Stimulated activated CD4-positive, alpha-beta T cell treated with anti-CD3 and anti-CD28 coated beads, Interleukin-15, amount 100 ng/mL, for 48 hours (primary cell): ENCODE results near the gene B4GALT3.

Experiments
- DNase-seq, 2 donors: peaks; one replicate each; pipeline ENCODE4 v3.0.0-alpha.2; 2020; ENCODE audit warnings: low read depth in 2 of 2

B4GALT3 gene

DNA sequence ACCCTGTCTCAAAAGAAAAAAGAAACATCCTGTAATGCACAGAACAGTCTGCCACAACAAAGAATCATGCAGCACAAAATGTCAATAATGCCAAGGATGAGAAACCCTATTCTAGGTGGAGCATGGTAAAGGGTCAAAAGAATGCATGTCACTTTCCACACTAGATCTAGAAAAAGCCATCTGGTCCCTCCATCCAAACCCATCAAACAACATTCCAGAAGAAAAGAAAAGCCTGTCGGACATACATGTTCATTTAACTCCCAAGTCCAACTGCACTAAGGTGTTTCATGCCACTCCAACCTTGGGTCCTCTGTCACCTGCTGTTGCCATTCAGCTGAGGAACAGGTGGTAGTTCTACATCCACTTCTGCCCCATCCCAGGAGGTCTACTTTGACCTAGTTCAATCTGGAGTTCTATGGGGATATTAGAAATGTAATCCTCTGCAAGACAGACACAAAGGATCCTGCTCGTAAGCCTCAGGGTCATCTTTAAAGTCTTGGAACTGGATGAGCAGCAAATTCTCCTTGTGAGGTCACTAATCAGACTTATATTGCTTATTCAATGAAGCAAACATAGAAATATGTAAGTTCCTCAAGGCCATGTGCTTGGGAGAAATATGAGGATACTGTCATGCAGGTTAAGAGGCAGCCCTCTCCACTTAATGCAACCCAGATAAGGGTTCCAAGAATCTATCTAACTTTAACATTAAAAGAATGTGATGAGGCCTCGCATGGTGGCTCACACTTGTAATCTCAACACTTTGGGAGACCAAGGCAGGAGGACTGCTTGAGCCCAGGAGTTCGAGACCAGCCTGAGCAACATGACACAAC, 48.5 kb downstream of the B4GALT3 start:
- no peak for DNase-seq

DNA sequence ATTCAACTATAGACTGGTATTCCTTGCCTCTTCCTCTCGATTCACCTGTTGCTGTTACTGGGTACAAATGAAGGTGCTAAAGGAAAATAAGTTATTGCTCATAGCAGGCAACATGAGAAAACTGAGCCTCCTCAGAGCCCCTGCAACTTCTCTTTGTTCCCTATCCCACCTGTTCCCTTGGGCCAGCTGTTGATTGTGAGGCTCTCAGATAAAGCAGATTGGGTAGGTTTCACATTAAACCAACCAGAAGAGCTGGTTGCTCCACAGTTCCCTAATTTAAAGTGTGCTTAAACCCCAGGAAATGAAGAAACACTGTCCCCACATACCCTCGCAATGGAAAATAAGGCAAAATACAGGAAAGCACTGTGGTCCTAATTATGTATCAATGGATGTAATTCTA, 49.7 kb downstream of the B4GALT3 start:
- no peak for DNase-seq

DNA sequence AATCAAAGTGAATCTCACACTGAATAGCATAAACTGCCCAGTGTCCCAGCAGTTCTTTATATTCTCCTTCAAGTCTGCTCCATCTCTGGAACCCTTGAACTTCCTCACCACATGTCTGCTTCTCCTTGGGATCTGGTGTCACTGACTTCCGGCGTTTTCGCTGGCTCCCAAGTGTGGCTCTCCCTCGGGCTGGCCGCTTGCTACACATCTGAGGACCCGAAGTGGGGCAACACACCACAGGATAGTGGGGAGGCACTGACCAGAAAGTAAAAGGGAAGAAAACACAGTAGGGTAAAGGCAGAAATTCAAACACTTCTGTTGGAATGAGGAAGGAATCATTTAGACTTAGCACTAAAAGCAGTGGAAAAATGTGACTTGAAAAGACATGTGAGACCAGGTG, 54.3 kb downstream of the B4GALT3 start:
- DNase-seq, result no peak

DNA sequence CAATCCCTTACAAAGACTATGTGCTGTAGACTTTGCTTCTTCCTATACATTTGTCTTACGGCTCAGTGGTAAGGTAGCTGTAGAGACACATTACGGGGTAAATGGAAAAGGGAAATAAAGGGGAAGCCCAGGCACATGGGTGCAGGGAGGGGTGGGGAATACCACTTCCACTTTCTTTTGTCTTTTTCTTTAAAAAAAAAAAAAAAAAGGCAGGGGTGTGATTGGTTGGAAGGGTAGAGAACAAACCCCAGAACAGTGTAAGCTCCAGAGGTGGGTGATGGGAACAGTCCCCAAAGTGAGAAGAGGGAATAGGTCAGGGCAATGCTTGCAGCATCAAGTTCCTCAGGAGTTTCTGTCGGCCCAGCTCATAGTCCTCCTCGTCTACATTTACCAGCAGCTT, 55.5 kb downstream of the B4GALT3 start:
- DNase-seq, result no peak
